HT-29 (cell line): ENCODE measurements around the gene UQCC5. TPM values are rescaled to one million over a fixed set of nuclear protein-coding genes. Genes with fewer than 3 reads are reported as not detected.

Experiments used
- DNase-seq: peaks from one replicate; pipeline ENCODE4 v3.0.0-alpha.2; 2015; ENCODE audit warnings: low spot score
- total RNA-seq: library from RNA; depleted of rRNA; stranded (reverse); fragments of >200 nt; shearing (Covaris generic); gene quantifications from 2 replicates; pipeline ENCODE4 v1.2.3, GENCODE V29; 2014

Gene UQCC5
- total RNA-seq, 1 experiment from 2014 or later: 38.3 TPM

GRCh38 chr3:52532838-52533622 lies 3.4 kb upstream of the UQCC5 start:
- DNase-seq: peak; percentile 23

DNA sequence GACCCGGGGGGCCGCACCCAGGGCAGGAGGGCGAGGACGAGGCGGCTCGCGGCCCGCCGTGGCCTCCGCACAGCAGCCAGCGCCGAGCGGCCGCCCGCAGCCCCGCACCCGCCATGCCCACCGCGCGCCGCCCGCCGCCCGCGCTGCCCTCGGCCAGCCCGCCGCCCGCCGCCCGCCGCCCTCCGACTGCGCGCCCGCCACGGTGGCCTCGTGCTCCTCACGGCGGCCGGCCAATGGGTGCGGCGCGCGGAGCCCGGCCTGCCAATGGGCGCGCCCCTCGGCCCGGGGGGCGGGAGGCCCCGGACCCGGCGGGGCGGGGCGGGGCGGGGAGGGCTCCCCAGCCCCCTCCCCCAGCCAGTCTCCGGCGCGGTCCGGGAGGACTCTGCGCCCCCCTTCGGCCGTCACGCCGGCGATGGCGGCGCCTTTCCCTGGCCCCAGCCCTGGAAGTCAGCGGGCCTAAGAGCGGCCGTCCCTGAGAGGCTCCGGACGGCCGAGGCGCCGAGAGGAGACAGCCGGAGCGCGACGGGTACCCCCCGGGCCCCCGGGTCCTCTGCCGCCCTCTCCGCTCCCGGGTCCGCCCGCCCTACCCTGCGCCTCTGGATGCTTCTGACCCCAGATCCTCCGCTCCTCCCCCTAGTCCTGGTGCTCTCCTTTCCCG lies 2.7 kb upstream of the UQCC5 start, which contains the start of gene NT5DC2:
TSS of gene NT5DC2 (minus strand) at position 235 of the 658 bp plus-strand sequence. CDS start at position 115, 120 bp downstream.
- peak; percentile 60 for DNase-seq

GRCh38 chr3:52534281-52535183 lies 1.9 kb upstream of the UQCC5 start:
- DNase-seq: peak; percentile 29

- no peak for DNase-seq
Observed at GRCh38 chr3:52535411-52536111, 844 bp upstream of the UQCC5 start.

GRCh38 chr3:52536112-52536368 lies 365 bp upstream of the UQCC5 start:
- DNase-seq: no peak

- no peak for DNase-seq
Observed at GRCh38 chr3:52537165-52537620, 788 bp downstream of the UQCC5 start.

GRCh38 chr3:52537726-52538421 lies 1.5 kb downstream of the UQCC5 start:
- no peak for DNase-seq

DNA sequence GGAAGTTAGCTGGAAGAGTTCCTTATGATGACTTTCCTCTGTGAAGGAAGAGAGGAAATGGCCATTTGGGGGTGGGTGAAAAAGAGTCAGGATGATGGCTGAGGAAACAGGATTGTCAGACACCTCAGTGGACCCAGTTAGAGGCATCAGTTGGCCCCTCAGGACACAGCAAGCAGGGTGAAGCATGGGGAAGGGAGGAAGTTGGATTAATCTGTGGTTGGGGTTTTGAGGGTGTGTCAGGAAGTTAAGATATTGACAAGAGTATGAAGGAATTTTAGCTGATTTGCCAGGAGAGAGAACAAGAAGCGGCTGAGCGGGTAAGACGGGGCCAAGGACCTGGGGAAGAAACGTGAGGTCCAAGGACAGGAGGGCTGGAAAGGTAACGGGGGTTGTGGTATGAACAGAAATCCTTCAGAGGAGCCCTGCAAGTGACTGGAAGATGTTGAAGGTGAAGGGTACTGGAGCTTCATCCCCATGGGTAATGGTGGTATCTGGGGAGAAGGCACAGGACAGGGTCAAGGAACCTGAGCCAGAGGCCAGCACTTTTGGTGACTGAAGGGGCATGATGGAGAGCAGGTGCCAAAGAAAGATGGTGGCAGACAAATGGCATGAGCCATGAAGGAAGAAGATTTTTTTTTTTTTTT lies 2.7 kb downstream of the UQCC5 start:
- no peak for DNase-seq

DNA sequence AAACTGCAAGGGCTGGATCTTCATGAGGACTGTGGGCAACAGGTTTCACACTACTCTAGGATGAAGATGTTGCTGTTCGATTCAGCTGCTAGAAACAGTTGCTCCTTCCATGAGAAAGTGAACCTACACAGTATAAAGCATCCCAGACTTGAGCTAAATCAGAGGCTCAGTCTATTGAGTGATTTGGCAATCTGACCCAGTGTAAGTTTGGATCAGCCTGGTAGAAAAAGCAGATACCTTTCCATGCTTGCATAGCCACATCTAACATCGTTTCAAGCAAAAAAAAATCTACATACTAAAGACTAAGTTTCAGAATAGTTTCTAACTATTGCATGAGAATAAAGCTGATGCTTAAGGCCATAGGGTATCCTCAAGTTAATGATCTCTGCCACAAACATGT lies 4.6 kb downstream of the UQCC5 start:
- no peak for DNase-seq

GRCh38 chr3:52544937-52545336 lies 8.5 kb downstream of the UQCC5 start:
- no peak for DNase-seq

GRCh38 chr3:52546111-52546901 lies 9.9 kb downstream of the UQCC5 start:
- no peak for DNase-seq

GRCh38 chr3:52547143-52547542 lies 10.7 kb downstream of the UQCC5 start:
- DNase-seq: no peak

GRCh38 chr3:52551118-52551517 lies 14.7 kb downstream of the UQCC5 start:
- DNase-seq: no peak

DNA sequence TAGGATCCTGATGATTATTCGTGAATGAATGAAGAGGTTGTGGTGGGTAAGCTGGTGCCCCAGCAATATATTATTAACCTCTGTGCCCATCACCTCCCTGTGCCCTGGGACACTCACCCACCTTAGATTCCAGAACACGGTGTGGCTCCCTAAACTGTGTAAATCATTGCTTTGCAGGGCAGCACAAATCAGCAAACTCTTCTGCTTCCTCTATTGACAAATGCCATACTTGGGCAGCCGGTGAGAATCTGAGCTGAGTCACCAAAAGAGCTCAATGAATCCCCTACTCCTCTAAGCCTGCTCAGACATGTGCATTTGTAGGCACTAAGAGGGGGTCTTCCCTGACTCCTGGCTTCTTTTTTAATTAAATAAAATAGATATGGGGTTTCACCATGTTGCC lies 15.7 kb downstream of the UQCC5 start:
- no peak for DNase-seq

GRCh38 chr3:52554026-52554755 lies 17.8 kb downstream of the UQCC5 start:
- DNase-seq: no peak

GRCh38 chr3:52555056-52555455 lies 18.7 kb downstream of the UQCC5 start:
- no peak for DNase-seq

DNA sequence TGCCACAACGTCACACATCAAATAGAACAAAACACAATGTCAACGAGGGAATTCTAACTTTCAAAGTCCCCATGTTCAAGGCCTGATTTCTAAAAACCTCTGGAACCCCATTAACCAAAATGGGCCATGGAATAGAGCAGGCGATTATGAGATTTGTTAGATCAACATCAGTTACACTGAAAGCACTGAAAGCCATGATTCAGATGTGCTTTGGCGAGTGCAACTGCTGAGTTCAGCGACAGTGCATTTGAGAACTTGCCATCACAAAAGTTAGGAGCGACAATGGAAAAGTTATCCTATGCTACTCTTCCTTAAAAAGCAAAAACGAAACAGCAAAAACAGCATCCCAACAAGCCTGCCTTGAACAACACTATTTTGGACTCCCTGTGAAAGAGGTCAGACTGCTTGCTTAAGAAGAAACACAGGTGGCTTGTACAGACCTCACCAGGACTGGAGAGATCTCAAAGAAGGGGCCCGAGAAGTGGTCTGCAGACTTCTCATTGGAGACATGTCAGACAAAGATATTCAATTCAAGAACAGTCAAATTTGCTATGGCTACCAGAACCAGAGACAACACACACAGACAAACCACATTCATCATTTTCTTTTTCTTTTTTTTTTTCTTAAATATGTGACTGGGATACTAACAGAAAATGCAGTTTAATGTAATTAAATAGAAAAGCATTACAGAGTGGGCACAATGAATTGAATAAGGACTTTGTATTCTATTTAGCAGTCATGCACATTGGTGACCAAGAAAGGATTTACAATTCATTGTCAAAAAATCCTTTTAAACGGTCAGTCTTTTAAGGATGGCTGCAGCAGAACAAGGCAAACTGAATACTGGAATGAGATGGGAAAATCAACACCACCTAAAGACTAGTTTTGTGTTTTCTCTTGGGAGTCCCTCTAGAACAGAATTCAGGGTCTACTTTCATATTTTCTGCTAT lies 20.9 kb downstream of the UQCC5 start:
- DNase-seq: no peak

GRCh38 chr3:52558436-52558835 lies 22.0 kb downstream of the UQCC5 start:
- DNase-seq: no peak
